ENCODE measurements around the gene ADARB1.

GRCh38 chr21:45034556-45035476 is 39.6 kb upstream of the ADARB1 start:
- TF ChIP-seq TAF1 (IDR thresholded peaks at IDR 0.05; ENCODE audit: low read depth, low read length) (no peak), POLR2AphosphoS5 (IDR thresholded peaks at IDR 0.05; ENCODE audit: low read depth, low read length) (no peak), PHF8 (conservative IDR thresholded peaks at IDR 0.05; ENCODE audit: low read depth, low read length) (no peak), POLR2A (IDR thresholded peaks at IDR 0.05; ENCODE audit: control extremely low read depth in 1 of 2, low read depth in 2 of 2, low read length in 2 of 2) (no peak), RAD21 (IDR thresholded peaks at IDR 0.05 in 1 of 2, conservative IDR thresholded peaks at IDR 0.05 in 1 of 2; ENCODE audit: low read depth in 2 of 2, low read length in 2 of 2) (no peak), NRF1 (IDR thresholded peaks at IDR 0.05; ENCODE audit: low read depth, low read length) (no peak), EGR1 (IDR thresholded peaks at IDR 0.05; ENCODE audit: borderline replicate concordance, low read depth, low read length) (no peak), HDAC2 (IDR thresholded peaks at IDR 0.05; ENCODE audit: borderline replicate concordance in 1 of 2, low read depth in 2 of 2, low read length in 2 of 2) (no peak), SIN3A (conservative IDR thresholded peaks at IDR 0.05 in 1 of 2, IDR thresholded peaks at IDR 0.05 in 1 of 2; ENCODE audit: low read depth in 1 of 2, low read length in 2 of 2) (no peak), POU5F1 (IDR thresholded peaks at IDR 0.05; ENCODE audit: low read depth, low read length) (no peak)
- TF ChIP-seq, protein P1, sequence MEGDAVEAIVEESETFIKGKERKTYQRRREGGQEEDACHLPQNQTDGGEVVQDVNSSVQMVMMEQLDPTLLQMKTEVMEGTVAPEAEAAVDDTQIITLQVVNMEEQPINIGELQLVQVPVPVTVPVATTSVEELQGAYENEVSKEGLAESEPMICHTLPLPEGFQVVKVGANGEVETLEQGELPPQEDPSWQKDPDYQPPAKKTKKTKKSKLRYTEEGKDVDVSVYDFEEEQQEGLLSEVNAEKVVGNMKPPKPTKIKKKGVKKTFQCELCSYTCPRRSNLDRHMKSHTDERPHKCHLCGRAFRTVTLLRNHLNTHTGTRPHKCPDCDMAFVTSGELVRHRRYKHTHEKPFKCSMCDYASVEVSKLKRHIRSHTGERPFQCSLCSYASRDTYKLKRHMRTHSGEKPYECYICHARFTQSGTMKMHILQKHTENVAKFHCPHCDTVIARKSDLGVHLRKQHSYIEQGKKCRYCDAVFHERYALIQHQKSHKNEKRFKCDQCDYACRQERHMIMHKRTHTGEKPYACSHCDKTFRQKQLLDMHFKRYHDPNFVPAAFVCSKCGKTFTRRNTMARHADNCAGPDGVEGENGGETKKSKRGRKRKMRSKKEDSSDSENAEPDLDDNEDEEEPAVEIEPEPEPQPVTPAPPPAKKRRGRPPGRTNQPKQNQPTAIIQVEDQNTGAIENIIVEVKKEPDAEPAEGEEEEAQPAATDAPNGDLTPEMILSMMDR (IDR thresholded peaks at IDR 0.05; ENCODE audit: control extremely low read depth in 1 of 3, insufficient read depth in 1 of 3, low read depth in 1 of 3, low read length in 3 of 3): no peak

All from H1 (cell line).